ENCODE measurements around the gene BTBD16. TPM values are rescaled to one million over a fixed set of nuclear protein-coding genes. Genes with fewer than 3 reads are reported as not detected.
A peak's percentile ranks its signal among the peaks of the same experiment; 100 is the strongest.

The BTBD16 gene
- total RNA-seq, 1 donor from 2014 or later, result not detected

DNA sequence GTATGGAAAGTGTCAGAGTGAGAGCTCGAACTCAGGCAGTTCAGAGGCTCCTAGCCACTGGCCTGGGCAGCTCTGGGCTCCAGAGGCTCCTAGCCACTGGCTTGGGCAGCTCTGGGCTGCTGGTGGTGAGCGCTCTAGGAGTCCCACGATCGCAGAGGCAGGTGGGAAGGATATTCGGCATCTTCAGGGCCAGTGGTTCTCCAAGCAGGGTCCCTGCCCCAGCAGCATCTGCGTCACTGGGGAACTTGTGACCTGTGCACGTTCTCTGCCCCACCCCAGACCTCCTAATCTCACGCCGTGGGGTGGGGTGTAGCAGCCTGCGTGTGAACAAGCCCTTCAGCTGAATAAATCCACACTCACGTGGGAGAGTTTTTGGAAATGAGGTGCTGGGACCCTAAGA, 25.2 kb upstream of the BTBD16 start:
- no peak for DNase-seq
- intact Hi-C loops (cut with DNase I), result no loop called here
- ATAC-seq (ENCODE audit: poor library complexity), result no peak

DNA sequence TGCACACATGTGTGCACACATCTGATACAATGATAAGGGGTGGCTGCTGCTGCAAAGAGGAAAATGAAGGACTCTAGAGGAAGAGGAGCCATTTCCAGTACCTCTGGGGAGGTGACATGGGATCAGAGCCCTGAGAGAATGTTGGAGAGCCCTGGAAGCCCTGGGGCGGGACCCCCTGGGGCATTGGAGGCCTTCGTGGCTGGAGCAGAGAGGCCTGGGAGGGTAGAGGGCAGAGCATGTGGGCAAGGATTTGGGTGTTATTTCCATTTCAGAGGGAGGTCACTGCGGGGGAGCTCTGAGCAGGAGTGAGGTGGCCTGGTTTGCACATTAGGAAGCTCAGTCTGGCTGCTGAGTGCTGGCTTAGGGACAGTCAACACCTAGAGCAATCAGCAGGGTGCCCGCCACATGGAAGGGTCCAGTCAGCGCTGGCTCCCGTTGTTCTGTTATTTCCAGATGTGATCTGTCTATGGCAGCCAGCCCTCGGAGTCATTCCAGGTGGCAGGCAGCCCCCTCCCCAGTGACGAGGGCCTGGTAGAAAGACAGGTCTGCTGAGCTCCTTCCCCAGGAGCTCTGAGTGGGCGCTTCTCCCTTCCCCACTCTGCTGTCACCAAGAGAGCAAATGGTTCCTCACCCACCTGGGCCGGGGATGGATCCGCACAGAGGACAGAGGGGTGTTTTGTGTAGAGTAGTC, 24.1 kb upstream of the BTBD16 start:
- ATAC-seq (ENCODE audit: poor library complexity), result peak; percentile 21
- intact Hi-C loops (cut with DNase I), result no loop called here
- no peak for DNase-seq

DNA sequence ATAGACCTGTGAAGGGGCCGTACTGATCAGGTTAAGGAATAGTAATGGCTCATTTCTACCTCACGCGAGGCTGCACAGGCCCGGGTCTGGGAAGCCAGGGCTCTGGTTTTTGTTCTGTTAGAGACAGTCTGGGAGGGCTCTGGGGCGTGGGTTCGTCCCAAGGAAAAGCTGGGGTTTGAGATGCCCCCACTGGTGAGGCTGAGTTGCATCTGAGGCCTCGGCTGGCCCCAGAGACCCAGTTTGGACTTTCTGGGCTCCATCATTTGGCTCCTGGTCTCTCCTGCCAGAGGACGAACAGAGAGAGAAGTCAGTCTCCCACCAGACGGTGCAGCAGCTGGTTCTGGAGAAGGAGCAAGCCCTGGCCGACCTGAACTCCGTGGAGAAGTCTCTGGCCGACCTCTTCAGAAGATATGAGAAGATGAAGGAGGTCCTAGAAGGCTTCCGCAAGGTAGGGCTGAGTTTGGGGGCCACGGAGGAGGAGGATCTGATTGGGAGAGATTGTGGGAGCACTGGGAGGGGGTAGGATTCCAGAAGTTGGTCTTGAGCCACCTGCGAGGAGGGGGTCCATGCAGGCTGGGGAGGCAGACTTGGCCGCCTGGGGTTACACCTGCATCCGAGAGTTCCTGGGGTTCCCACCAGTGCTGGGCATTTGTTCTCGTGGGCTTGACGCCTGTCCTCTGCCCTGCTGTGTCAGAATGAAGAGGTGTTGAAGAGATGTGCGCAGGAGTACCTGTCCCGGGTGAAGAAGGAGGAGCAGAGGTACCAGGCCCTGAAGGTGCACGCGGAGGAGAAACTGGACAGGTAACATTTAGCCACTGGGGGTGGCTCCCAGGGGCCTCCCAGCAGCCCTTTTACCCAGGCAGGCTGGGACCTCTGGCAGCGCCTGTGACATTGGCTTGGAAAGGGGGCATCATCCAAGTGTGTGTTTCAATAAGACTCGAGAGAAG, 22.5 kb upstream of the BTBD16 start:
- intact Hi-C loops (cut with DNase I), result no loop called here
- no peak for ATAC-seq (ENCODE audit: poor library complexity)
- no peak for DNase-seq

DNA sequence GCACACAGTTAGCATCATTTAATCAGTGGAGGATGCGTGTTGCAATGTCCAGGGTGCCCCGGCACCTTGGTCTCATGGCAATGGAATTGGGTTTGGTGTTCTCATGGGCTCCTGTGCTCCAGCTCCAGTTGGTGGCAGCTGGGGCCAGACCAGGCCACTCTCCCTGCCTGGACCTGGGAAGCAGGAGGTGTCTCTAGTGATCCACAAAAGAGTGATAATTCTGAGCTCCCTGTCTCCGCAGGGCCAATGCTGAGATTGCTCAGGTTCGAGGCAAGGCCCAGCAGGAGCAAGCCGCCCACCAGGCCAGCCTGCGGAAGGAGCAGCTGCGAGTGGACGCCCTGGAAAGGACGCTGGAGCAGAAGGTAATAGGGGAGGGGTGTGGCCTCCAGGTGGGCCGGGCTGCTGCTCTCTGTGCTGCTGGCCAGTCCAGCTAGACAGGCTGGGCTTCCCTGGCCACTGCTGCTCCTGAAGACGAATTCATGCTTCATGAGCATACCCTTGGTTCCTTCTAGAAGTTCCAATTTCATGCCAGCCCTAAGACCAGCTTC, 21.7 kb upstream of the BTBD16 start:
- DNase-seq (no peak), ATAC-seq (ENCODE audit: poor library complexity) (no peak)
- intact Hi-C loops (cut with DNase I), result no loop called here

DNA sequence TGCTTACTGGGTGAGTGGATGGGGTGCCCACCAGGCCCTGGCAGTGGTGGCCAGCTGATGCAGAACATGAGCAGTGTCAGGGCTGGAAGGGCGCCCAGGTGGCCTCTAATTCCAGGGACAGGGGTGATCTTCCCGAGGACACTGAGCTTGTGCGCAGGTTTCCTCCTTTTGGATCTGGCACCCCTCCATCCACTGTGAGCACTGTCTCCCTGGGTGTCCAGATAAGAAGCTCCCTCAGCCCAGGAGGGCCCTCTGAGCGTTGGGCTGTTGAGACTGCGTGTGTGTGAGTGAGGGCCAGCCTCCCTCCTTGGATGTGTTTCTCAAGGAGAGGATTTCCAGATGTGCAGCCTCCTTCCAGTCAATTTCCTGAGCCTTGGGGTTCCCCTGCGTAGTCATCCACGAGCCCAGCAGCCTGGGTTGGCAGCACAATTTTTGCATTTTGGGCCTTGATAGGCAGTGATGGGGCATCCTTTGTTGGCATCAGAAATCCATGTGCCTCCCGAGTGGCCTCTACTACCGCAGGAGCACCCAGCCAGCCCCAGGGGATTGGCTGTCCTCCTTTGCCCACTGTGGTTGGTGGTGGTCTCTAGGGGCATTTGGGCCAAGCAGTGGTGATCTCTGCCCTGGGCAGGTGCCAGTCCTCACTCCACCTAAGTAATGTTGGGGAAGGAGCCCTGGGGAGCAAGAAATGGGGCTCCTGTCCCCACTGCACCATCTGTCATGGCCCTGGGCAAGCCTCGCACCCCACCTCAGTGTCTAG, 20.9 kb upstream of the BTBD16 start:
- ATAC-seq (ENCODE audit: poor library complexity) (peak; percentile 28), DNase-seq (peak; percentile 65)
- intact Hi-C loops (cut with DNase I), result no loop called here

DNA sequence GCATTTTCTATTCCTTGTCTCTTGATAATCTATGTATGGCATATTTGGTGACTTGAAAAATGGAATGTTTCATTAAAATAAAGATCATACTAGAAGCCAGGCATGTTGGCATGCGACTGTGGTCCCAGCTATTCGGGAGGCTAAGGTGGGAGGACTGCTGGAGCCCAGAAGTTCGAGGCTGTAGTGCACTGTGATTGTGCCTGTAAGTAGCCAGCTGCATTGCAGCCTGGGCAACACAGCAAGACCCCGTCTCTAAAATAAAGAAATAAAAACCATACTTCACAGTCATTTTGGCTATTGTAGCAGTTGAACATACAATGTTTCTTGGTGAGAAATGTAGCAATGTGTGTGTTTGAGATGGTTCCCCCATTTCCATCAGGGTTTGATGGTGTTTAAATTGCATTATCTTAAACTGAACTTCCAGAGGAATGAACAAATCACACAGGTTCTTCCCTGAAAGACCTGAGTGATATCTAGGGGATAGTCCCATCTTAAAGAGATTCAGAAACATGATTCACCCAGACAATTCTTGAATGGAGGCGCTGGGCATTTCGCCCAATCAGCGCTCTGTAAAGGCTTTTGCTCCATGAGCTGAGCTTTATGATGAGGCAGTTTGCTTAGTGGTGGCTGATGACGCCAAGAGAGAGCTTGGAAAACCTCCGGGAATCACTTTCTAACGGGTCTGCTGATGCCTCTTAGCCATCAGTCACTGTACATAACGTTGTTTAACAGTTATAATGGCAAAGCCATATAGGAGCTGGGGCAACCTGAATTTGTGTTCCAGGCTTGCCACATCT, 19.4 kb upstream of the BTBD16 start:
- DNase-seq (no peak), ATAC-seq (ENCODE audit: poor library complexity) (no peak)
- intact Hi-C loops (cut with DNase I), result no loop called here

DNA sequence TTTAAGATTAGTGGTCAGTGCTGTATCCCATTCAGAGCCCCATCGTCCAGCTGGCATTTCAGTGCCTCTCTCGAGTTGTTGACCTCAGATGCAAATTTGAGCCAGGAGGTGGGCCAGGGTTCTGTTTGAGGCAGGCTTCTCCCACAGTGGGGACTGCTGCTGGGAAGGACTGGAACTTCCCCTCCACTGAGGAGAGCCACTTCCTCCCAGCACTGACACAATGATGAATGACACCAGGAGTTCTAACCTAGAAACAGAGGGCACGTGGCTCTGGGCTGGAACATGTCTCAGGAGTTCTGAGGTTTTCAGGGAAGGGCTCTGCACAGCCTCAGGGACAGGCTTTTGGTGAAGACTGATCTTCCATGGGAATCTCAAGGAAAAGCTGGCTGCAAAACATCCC, 18.3 kb upstream of the BTBD16 start:
- DNase-seq, result no peak
- no peak for ATAC-seq (ENCODE audit: poor library complexity)
- intact Hi-C loops (cut with DNase I), result no loop called here

DNA sequence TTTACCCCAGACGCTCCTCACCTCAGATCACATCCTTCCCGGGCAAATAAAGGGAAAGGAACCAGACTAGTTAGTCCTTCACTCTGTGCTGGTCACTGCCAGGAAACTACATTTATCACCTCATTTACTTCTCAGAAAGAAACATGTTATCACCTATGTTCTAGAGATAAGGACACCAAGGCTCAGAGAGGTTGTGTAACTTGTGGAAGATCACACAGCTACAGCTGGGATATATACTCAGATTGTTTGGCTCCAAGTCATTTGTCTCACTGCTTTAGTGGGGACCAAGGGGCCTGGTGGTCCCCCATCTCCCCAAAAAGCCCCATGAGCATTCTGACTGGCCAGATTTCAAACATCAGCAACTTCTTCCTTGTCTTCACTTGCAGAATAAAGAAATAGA, 17.5 kb upstream of the BTBD16 start:
- intact Hi-C loops (cut with DNase I), result no loop called here
- ATAC-seq (ENCODE audit: poor library complexity), result no peak
- no peak for DNase-seq

DNA sequence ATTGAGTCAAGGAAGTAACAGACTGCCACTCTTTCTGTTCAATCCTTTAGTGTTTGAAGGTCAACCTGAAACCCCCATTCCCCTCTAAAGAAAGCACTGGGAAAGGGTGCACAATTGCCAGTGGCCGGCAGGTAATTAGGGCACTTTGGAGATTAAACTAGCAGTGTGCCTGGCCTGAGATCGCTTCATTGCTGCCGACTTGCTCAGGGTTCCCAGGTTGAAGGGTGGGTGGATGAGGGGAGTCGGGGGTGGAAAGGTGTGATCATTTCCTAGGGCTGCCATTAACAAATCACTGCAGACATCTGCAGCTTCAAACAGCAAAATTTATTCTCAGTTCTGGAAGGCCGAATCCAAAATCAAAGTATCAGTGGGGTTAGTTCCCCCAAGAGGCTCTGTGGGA, 16.3 kb upstream of the BTBD16 start:
- no peak for DNase-seq
- no peak for ATAC-seq (ENCODE audit: poor library complexity)
- intact Hi-C loops (cut with DNase I), result no loop called here

DNA sequence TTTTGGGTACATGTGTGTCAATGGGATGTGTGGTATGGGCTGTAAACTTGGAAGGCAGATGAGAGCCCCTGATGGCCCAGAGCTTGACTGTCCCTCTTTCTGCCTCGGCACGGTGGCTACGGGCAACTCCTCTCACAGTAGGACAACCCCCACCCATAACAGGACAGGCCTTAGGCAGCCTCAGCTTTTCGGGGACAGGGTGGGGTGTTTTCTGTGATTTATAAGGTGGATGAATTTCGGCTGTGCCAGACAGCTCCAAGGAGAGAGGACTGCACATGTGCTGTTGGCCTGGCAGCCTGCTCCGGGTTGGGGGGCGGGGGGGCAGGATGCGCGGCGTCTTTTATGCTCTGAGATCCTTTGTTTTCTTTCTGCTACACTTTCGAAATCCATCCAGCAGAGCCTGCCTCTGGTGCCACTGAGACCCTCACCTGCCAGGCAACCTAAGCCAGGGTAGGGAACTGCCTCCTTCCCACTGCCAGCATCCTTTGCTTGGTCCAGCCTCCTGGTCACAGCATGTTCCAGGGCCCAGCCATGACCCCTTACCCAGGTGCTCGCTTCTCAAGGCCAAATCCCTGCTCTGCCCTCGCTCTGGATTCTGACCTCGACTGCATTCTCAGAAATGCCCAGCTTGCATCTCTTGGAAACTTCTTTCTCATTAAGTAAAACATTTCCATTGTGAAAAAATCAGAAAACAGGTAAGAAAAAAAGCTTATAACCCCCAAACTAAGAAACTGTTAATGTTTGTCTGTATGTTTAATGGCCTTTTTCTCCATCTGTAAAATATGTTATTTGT, 15.4 kb upstream of the BTBD16 start:
- DNase-seq (no peak), ATAC-seq (ENCODE audit: poor library complexity) (no peak)
- intact Hi-C loops (cut with DNase I), result no loop called here

DNA sequence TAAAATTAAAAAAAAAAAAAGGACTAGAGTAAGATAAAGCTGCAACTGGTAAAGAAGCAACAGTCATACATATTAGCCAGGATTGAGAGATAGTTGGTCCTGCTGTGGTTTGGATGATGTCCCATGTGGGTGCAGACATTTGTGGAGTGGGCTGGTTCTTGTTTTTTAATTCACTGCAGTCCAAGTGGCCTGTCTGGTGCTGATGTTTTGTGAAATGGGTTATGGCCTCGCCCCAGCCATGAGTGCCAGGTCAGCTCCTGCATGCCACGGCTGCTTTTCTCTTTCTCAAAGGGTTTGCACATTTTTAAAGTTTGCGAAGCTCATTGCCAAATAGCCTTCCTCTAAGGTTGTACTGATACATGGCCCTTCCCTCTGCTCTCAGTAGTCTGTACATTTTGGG, 14.1 kb upstream of the BTBD16 start:
- intact Hi-C loops (cut with DNase I), result no loop called here
- DNase-seq, result no peak
- no peak for ATAC-seq (ENCODE audit: poor library complexity)

DNA sequence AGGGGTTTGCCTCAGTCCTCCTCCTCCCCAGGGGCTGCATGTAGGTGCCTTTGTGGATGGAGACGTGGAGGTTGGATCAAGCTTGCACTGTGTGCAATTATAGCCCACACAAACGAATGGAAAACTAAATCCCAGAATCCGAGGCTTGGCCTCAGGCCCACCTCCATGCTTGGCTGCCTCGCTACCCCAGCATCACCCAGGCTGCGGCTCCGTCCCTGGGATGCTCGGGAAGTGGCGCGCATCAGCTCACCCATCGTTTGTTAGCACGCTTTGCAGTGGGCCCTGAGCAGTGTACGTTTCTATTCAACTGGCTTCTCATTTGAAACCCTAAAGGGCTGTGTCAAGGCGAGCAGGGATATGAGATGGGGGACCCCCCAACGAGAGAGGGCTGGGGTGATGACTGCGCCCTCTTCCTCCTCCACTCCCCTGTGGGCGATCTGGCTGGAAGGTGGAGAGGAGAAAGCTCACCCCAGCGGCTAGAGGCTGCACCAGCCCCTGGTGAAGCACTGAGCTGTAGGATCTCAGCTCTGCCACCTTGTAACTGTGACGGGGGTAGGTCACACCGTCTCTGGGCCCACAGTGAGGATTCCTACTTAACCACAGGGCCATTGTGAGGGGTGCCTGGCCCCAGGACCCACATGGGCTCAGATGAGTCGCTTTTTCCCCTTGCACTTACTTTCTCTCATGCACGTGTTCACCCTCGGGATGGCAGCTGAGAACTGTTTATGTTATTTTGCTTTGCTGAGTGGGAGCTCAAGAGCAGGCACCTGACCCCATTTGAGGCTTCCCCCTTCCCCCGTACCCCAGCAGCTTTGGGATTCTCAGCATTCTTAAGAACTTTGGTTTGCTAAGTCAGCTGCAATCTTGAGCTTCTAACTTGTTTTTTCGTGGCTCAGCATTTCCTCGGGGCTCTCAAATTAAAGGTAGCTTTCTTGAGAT, 12.7 kb upstream of the BTBD16 start:
- ATAC-seq (ENCODE audit: poor library complexity) (peak; percentile 19), DNase-seq (no peak)
- intact Hi-C loops (cut with DNase I), result no loop called here

DNA sequence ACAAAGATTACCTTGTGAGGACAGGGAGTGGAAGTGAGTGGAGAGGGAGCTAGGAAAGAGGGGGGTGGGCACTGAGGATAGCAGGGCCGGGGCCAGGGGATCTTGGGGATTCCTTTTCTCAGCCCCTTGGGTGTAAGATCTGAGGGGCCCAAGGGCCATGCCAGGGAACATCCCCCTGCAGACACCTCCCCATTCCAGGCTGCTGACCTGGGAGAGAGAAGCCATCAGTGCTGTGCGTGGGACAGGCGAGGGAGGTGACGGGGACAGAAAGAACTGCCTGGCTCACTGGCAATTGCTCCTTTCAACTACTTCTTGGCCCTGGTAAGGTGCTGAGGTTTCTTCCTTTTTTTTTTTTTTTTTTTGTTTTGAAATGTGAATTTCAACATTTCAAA, 12.0 kb upstream of the BTBD16 start:
- intact Hi-C loops (cut with DNase I), result no loop called here
- ATAC-seq (ENCODE audit: poor library complexity), result no peak
- DNase-seq, result no peak

DNA sequence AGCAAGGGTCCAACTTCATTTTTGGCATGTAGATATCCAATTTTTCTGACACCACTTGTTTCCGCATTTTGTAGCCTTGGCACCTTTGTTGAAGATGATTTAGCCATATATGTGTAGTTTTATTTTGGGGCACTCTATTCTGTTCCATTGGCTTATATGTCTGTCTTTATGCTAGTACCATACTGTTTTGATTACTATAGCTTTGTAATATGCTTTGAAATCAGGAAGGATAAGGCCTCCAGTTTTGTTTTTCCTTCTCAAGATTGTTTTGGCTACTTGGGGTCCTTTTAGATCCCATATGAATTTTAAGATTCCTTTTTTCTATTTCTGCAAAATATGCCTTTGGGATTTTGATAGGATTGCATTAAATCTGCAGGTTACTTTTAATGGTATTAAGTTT, 9.5 kb upstream of the BTBD16 start:
- DNase-seq (no peak), ATAC-seq (ENCODE audit: poor library complexity) (no peak)
- intact Hi-C loops (cut with DNase I), result no loop called here

DNA sequence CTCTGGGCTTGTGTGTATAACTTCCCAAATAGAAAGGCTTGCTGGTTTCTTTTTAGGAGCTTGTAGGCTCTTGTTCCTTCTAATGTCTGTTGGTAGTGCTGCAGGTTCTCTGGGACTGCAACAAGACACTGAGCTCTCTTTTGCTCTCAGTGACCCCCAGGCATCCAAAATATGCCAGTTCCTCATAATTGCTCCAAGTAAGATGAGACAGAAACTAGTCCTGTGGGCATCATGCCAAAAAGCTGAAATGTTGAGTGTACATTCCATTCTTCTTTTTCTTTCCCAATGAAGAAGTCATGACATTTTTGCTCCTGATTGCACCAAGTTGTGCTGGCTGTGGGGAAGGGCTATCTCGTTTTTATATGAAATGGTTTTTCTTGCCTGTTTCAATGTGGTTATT, 7.1 kb upstream of the BTBD16 start:
- ATAC-seq (ENCODE audit: poor library complexity) (no peak), DNase-seq (no peak)
- intact Hi-C loops (cut with DNase I), result no loop called here

DNA sequence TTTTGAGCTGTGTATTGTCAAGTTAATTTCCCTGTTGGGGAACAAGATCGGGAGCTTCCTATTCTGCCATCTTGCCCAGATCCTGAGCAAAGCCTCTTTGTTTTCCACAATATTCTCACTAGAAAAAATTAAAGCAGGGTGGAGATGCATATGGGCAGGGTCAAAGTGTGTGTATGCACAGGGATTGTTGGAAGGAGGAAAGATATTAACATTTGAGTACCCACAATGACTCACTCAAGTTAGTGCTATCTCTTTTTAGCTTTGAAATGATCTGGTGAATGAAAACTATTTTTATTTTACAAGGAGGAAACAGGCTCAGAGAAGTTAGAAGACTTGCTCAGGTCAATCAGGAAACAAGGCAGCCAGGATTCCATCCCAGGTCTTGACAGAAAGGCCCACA, 6.7 kb upstream of the BTBD16 start:
- intact Hi-C loops (cut with DNase I), result no loop called here
- no peak for DNase-seq
- no peak for ATAC-seq (ENCODE audit: poor library complexity)

DNA sequence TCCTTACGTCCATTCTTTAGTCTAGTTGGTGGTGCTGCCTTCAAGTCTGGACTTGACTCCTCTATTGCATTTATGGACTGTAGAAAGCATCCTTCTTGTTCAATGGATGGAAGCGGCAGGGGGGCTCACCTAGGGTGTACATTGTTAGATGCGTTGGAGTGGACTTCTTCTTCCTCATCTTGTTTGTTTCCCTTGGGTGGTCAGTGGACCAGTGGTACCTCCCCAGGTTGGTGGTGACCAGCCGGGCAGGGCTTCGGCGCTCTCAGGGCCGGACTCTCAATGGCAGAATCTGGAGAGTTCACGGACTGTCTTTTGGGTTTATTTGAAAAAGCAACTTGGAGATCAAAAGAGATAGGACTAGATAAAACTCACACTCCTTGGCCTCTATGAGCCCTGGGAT, 6.2 kb upstream of the BTBD16 start:
- intact Hi-C loops (cut with DNase I), result no loop called here
- ATAC-seq (ENCODE audit: poor library complexity) (no peak), DNase-seq (no peak)
